GM21423 (cell line): ENCODE measurements around the gene NCOA7.

ENCODE experiments used
- ATAC-seq: cut with Tn5 transposase; IDR thresholded peaks from one replicate; pipeline ENCODE4 v1.9.1; 2021; ENCODE audit warnings: mild to moderate bottlenecking, moderate library complexity; ENCODE audit not compliant: unreplicated experiment

The NCOA7 gene

DNA sequence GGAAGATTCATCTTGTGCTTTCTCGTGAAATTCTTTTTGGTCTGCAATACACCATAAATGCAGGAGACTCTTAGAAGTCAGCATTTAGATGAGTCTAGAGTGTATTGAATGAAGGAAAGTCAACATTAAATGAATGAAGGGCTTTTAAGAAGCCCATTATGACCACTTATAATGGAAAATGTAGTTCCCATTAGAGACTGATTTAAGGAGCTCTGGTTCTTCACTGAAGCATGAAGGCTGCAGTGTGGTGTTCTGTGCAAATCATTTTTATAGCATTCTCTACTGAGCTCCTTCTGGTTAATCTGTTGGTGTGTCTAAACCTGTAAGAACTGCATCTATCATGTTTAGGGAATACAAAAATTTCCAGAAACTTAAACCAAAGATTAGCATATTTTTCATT is 19.7 kb downstream of the NCOA7 start:
- ATAC-seq = no peak

- peak; percentile 27 for ATAC-seq
Observed at GRCh38 chr6:125811259-125811658, 20.5 kb downstream of the NCOA7 start.

DNA sequence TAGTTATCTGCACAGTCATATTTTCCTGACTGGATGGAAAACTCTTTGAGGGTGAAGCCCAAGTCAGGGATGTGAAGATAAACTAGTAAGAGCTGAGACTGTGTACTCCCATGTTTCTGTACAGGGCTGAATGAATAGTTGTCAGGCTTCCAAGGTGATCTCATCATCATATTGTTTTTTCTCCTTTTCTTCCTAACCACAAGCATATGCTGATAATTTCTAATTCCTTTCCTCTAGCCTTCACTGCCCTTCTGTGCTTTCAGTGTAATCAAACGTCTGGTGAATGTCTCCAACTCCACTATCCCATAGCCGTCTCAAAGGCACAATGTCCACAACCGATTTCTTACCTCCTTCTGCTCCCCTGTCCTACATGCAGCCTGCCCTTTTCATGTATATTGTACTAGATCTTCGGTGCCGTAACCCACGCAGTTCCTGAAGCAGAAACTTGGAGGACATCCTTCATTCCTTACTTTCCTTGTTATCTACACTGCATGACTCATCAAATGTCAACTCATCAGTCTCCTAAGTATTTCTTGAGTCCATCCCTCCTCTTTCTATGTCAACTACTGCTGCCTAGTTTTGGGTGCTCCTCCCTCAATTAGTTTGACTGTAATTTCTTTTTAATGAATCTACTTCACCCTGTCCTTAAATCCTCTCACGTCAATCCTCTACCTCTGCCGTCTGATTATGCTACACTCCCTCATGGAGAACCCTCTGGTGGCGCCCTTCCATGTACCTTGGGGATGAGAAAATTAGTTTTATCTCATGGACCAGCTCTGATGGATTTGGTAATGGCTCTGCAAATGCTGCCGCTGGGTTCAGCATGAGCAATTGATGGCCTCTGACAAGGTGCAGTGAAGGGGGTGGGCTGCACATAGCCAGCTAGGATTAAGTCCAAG is 21.9 kb downstream of the NCOA7 start:
- ATAC-seq = no peak

- peak; percentile 32 for ATAC-seq
Observed at GRCh38 chr6:125814481-125814880, 23.7 kb downstream of the NCOA7 start.

GRCh38 chr6:125815080-125815910 is 24.5 kb downstream of the NCOA7 start:
- no peak for ATAC-seq

GRCh38 chr6:125816828-125817280 is 26.1 kb downstream of the NCOA7 start:
- ATAC-seq = no peak

DNA sequence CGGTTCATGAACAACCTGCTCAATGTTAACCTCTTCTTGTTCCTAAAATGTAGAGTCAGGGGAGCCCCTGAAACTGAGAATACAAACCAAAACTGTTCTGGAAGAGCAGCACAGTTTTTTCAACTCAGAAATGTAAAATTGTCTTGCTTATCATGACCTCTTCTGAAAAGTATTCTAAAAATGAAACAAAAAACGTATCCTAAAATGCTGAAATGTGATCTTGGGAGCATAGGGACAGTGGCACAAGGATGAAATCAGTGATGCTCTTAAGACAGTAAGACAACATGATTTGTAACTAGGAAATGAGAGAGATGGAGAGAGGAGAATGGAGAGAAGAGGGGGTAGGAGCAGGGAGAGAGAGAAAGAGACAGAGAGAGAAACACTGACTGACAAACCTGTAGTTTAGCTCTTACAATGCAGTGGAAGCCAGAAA is 27.5 kb downstream of the NCOA7 start:
- peak; percentile 30 for ATAC-seq

DNA sequence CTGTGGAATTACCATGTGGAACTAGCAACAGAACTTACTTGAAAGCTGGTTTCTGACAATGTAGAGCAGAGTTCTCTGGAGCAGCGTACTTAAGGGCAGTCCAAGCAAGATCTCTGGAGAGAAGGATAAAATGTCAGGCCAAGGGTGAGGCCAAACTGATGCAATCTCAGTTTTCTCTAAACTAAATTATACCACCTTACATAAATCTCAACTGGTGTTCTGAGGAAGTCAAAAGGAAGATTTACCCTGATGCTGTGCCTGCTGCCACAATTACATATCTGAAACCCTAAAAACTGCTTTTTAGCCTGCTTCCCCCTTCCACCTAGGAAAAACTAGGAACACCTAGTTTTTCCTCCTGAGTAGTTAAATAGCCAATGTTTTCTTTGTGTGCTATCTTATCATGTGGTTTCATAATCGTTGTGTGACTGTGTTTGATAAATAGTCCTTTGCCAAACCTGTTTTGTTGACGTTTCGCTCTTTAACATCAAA is 28.1 kb downstream of the NCOA7 start:
- ATAC-seq = no peak

DNA sequence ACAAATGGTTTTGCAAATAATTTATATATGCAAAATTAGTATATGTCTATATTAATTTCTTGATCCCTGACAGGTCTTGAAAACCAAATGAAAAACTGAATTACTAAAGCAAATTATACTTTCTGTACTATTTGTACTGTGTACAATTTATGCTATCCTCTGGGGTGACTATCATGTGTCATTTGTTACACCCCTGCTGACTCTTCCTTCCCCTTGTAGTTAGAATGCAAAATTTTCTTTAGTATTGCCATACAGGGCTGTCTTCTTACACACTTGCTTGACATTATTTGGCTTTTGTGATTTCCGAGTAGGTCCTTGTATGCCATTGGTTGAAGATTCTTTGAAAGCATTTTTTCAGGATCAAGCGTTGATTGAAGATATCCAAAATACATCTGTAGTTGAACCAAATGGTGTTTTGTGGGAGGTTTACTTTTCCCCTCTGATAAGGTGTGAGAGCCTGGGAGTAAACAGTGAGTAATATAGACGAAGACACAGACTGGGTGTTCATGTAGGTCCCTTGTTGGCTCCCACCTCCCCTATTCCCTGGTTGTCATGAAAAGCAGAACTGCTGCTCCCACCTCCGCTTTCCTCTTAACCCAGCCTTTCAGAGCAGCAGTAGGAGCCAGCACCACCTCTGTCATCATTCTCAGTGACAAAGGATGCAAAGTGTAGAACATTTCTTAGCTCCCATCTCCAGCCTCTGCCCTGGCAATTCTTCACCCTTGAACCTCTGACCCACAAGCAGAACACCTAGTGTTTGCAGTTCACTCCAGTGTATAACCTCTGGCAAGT is 29.0 kb downstream of the NCOA7 start:
- ATAC-seq = no peak

DNA sequence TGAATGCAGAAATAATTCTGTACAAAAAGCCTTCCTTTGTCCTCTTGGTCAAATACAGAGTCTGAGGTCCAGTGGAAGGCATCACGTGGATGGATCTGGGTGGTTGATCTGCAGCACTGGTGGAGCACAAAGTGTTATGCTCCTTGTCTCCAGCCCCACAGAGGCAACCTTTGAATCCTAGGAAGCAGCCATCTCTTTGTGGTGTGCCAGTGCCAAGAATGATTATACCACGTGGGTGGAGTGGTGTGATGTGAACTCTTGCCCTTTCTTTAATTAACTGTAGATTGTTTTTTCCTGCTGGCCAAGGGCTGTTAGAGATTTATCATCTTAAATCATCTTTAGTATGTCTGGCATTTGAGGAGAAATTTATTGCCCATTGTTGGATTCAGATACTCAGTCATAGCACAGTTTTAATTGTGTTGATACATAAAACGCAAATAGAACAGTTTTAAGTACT is 31.1 kb downstream of the NCOA7 start:
- no peak for ATAC-seq

DNA sequence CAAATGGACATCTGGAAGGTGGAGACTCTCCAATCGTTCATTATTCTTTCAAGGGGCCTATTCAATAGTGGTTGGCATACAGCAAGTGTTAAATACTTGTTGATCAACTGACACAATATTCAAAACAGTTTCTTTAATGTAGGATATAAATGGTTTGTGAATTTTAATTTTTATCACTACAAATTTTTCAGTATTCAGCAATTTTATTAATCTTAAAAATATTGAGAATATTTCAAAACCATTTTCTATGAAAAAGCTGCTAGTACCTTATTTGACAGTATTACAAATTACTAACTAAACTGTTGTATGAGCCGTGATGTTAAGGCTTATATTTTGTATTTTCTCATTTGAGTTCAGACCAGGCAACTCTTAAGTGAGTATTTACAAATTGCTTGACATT is 32.4 kb downstream of the NCOA7 start:
- ATAC-seq = no peak

DNA sequence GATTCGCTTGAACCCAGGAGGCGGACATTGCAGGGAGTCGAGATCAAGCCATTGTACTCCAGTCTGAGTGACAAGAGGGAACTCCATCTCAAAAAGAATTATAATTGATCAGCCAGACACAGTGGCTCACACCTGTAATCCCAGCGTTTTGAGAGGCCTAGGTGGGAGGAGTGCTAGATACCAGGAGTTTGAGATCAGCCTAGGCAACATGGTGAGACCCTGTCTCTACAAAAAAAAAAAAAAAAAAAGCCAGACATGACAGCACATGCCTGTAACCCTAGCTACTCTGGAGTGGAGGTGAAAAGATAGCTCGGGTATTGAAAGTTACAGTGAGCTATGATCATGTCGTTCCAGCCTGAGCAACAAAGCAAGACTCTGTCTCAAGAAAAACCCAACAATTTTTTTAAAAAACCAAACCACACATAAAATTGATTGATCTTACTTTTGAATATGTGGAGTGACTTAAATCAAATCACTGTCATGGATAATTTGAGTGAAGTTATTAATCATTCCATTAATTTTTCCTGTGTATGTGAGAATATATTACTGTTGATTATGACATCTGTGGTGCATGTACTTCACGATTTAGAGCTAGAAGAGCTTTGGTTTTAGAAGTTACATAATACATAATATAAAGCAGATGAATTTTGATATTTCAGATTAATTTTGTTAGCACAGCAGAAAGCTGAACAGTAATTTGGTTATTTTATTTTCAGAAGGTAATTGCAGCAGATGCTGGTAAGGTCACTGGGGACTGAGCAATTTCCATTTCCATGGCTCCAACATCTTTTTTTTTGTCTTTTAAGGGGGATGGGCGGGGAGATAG is 34.4 kb downstream of the NCOA7 start:
- ATAC-seq = no peak

DNA sequence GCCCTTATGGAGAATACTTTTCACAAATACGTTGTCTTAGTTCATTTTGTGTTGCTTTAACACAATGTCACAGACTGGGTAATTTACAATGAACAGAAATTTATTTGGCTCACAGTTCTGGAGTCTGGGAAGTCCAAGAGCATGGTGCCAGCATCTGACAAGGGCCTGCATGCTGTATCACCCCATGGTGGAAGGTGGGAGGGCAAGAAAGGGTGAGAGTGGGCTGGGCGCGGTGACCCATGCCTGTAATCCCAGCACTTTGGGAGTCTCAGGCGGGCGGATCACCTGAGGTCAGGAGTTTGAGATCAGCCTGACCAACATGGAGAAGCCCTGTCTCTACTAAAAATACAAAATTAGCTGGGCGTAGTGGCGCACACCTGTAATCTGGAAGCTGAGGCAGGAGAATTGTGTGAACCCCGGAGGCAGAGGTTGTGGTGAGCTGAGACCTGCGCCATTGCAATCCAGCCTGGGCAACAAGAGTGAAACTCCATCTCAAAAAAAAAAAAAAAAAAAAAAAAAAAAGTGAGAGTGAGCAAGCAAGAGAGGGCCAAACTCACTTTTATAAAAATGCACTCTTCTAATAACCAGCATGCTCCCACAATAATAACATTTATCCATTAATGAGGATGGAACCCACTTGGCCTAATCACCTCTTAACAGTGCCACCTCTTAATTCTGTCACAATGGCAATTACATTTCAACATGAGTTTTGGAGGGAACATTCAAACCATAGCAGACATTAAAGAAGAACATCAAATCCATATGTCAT is 36.1 kb downstream of the NCOA7 start:
- ATAC-seq = no peak

DNA sequence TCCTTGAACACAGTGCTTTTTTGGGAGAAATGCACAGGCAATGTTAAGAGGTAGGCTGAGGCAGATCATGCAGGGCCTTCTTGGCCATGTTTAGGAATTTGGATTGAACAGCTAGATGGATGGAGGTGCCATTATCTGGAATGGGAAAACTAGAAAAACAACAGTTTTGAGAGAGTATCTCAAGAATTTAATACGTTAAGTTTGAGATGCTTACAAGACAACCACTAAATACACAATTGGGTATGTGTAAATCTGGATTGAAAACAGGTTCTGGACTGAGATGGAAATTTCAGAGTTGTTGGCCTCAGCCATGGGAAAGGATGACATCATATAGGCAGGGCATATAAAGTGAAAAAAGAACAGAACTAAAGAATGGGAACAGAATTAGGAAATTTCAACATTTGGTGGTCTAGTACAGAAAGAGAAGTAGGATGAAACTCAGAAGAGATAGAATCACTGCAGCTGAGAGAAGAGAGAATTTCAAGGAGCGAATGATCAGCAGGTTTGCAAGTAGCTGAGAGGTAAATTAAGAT is 37.1 kb downstream of the NCOA7 start:
- ATAC-seq = no peak

- ATAC-seq = no peak
Observed at GRCh38 chr6:125828476-125829039, 37.8 kb downstream of the NCOA7 start.

- no peak for ATAC-seq
Observed at GRCh38 chr6:125829433-125829832, 38.7 kb downstream of the NCOA7 start.

GRCh38 chr6:125831659-125832058 is 40.9 kb downstream of the NCOA7 start:
- no peak for ATAC-seq

DNA sequence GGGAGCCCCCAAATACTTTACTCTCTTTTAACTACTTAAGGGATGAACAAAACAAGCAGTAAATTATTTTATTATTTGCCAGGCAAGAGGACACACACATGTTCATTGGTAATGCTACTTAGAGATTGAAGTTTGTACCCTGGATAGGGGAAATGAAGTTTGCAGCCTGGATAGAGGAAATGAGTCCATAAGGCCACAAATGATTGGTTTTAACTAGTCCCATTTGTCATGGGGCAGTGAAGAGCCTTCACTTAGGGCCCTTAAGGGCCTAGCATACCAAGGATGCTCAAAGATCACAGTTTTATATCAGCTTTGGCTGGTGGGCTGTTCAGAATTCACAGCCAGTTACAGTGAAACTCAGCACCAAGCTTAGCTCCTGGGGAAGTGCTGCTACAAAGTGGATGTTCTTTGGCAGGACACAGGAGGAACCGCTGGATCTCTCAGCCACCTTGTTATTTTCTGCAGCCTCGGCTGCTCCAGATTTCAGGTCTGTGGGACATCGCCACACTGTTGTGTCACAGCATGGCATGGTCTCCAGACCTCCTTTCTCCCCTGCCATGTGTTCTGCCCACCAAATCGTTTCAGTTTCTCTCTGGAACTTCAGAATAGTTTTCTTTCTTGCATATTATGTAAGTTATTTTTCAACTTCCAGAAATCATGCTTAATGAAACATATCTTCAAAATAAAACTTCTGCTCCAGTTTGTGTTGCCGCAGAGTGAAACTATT is 41.8 kb downstream of the NCOA7 start:
- ATAC-seq = no peak
